ACC112 (cell line): ENCODE results near the gene HID1.

Source experiments
- H2AFZ ChIP-seq: fragments of 200-600 bp; sonication (generic); one replicate; pipeline ENCODE4 v1.6.0; 2017; ENCODE audit warnings: antibody characterized with exemption, low read length; ENCODE audit not compliant: unreplicated experiment
- H3K27ac ChIP-seq: fragments of 200-600 bp; sonication (generic); 2 replicates; pipeline ENCODE4 v1.5.1; 2014; ENCODE audit warnings: low read depth, mild to moderate bottlenecking, antibody characterized with exemption, low read length, moderate library complexity
- H3K27me3 ChIP-seq: fragments of 200-600 bp; sonication (generic); 2 replicates; pipeline ENCODE4 v1.6.1; 2014; ENCODE audit warnings: mild to moderate bottlenecking, antibody characterized with exemption, low read length, moderate library complexity, mixed read lengths; ENCODE audit not compliant: insufficient read depth
- H3K36me3 ChIP-seq: fragments of 200-600 bp; sonication (generic); 2 replicates; pipeline ENCODE4 v1.6.1; 2016; ENCODE audit warnings: mild to moderate bottlenecking, antibody characterized with exemption, low read length, moderate library complexity, mixed read lengths; ENCODE audit not compliant: insufficient read depth
- H3K4me1 ChIP-seq: fragments of 200-600 bp; sonication (generic); one replicate; pipeline ENCODE4 v1.6.1; 2016; ENCODE audit warnings: low read length, mixed read lengths; ENCODE audit not compliant: insufficient read depth, unreplicated experiment, control insufficient read depth
- H3K4me3 ChIP-seq: fragments of 200-600 bp; sonication (generic); 2 replicates; pipeline ENCODE4 v1.5.1; 2014; ENCODE audit warnings: mild to moderate bottlenecking, low read depth, low read length
- H3K79me2 ChIP-seq: fragments of 200-600 bp; sonication (generic); one replicate; pipeline ENCODE4 v1.6.0; 2016; ENCODE audit warnings: low read length; ENCODE audit not compliant: control insufficient read depth, unreplicated experiment, insufficient read depth

The HID1 gene

DNA sequence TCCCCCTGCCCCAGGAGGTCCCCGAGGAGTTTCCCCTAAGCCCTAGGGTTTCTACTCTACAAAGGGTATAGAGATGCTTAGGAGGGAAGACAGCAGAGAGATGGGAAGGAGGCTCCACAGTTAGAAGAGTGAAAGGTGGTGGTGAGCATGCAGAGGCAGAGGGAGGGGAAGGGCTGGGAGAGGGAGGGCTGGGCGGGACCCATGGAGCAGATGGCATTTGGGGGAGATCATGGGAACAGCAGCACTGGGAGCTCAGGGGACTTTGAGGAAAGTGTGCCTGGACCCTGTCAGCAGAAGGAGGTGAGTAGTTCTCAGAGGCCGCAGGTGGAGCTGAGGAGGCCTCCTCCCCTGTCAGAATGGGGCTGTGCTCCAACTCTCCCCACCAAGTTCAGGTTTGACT, 37.5 kb downstream of the HID1 start:
- Histone ChIP-seq H3K36me3 (no peaks in the 10 kb centered on the region), H3K4me3 (no peak overlapping the region), H3K27me3 (peaks cover 86% of the 10 kb centered on the region), H3K27ac (no peak overlapping the region), H2AFZ (no peak overlapping the region), H3K79me2 (no peaks in the 10 kb centered on the region), H3K4me1 (no peaks in the 10 kb centered on the region)

GRCh38 chr17:74930535-74931036, 42.0 kb downstream of the HID1 start:
- H2AFZ ChIP-seq = no peak overlapping the region
- H3K4me1 ChIP-seq = no peaks in the 10 kb centered on the region
- H3K79me2 ChIP-seq = no peaks in the 10 kb centered on the region
- no peaks in the 10 kb centered on the region for H3K36me3 ChIP-seq
- H3K27ac ChIP-seq = no peak overlapping the region
- H3K4me3 ChIP-seq = no peak overlapping the region
- H3K27me3 ChIP-seq = peaks cover 78% of the 10 kb centered on the region

DNA sequence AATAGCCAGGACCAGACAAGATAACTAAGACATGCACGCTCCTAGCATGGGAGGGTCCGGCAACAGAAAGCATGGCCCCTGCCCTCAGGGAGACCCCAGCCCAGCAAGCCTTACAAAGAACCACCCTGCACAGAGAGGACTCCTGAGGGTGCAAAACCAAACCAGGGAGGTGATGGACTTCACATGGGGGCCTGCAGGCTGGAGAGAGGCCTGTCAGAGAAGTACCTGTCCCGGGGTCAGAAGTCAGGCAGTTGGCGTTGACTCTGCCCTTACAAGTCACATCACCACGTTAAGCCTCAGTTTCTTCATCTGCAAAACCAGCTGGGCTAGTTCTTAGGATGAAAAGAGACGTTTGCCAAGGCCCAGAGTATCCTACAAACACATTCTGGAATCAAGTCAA, 43.8 kb downstream of the HID1 start:
- Histone ChIP-seq H2AFZ (no peak overlapping the region), H3K36me3 (no peaks in the 10 kb centered on the region), H3K27me3 (peaks cover 78% of the 10 kb centered on the region), H3K4me3 (no peak overlapping the region), H3K4me1 (no peaks in the 10 kb centered on the region), H3K79me2 (no peaks in the 10 kb centered on the region), H3K27ac (no peak overlapping the region)

GRCh38 chr17:74925242-74925641, 47.3 kb downstream of the HID1 start:
- Histone ChIP-seq H3K27ac (no peak overlapping the region), H3K27me3 (peaks cover 86% of the 10 kb centered on the region), H3K4me3 (no peak overlapping the region)

GRCh38 chr17:74924250-74924948, 48.2 kb downstream of the HID1 start, which contains the start of gene OTOP2:
Gene OTOP2, plus strand, starts transcription at chr17:74924273. Its CDS starts 360 bp downstream, at chr17:74924633.
- peaks cover 93% of the 10 kb centered on the region for H3K27me3 ChIP-seq
- no peak within 1 kb of the TSS for H2AFZ ChIP-seq
- H3K27ac ChIP-seq = no peak within 1 kb of the TSS
- H3K4me3 ChIP-seq = peak within 1 kb of the TSS; percentile 67
- H3K4me1 ChIP-seq = no peaks in the 10 kb centered on the region
- no peaks in the 10 kb centered on the region for H3K79me2 ChIP-seq
- H3K36me3 ChIP-seq = no peaks in the 10 kb centered on the region

More at GRCh38 chr17:74925242-74925641, 47.3 kb downstream of the HID1 start:
- H2AFZ ChIP-seq = no peak overlapping the region
- no peaks in the 10 kb centered on the region for H3K79me2 ChIP-seq
- no peaks in the 10 kb centered on the region for H3K36me3 ChIP-seq
- no peaks in the 10 kb centered on the region for H3K4me1 ChIP-seq

GRCh38 chr17:74923538-74924249, 48.9 kb downstream of the HID1 start:
- no peak overlapping the region for H3K27ac ChIP-seq

GRCh38 chr17:74922694-74923537, 49.6 kb downstream of the HID1 start, which contains the start of gene USH1G:
Gene USH1G, minus strand, starts transcription at chr17:74923255. Its CDS starts 182 bp downstream, at chr17:74923073.
- Histone ChIP-seq H2AFZ (no peak within 1 kb of the TSS), H3K27me3 (peaks cover 81% of the 10 kb centered on the region), H3K4me1 (no peaks in the 10 kb centered on the region), H3K79me2 (no peaks in the 10 kb centered on the region), H3K4me3 (peak within 1 kb of the TSS; percentile 67), H3K27ac (no peak within 1 kb of the TSS), H3K36me3 (no peaks in the 10 kb centered on the region)

More at GRCh38 chr17:74923538-74924249, 48.9 kb downstream of the HID1 start:
- Histone ChIP-seq H3K79me2 (no peaks in the 10 kb centered on the region), H3K27me3 (peaks cover 89% of the 10 kb centered on the region), H2AFZ (no peak overlapping the region), H3K4me3 (peak overlapping the region; percentile 67), H3K4me1 (no peaks in the 10 kb centered on the region), H3K36me3 (no peaks in the 10 kb centered on the region)

DNA sequence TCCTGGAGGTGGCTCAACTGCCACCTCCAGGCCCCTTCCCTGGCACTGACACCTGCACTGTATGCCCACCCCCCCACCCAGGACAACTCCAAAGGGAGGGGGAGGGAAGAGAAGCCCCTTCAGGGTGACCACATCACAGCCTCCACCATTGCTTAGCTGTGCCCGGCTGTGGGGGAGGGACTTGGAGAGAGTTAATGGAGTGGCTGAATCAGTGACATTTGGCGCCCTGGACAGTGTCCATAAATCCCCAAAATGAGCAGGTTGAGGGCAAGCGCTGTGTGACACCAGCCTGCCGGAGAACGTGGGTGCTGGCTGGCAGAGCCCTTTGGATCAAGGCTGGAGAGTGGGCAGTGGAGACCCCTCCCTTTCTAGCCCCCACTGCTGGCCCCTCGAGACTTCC, 50.4 kb downstream of the HID1 start:
- H3K27ac ChIP-seq = no peak overlapping the region
- H2AFZ ChIP-seq = no peak overlapping the region
- H3K4me3 ChIP-seq = no peak overlapping the region
- no peaks in the 10 kb centered on the region for H3K79me2 ChIP-seq
- no peaks in the 10 kb centered on the region for H3K4me1 ChIP-seq
- peaks cover 73% of the 10 kb centered on the region for H3K27me3 ChIP-seq
- H3K36me3 ChIP-seq = no peaks in the 10 kb centered on the region

DNA sequence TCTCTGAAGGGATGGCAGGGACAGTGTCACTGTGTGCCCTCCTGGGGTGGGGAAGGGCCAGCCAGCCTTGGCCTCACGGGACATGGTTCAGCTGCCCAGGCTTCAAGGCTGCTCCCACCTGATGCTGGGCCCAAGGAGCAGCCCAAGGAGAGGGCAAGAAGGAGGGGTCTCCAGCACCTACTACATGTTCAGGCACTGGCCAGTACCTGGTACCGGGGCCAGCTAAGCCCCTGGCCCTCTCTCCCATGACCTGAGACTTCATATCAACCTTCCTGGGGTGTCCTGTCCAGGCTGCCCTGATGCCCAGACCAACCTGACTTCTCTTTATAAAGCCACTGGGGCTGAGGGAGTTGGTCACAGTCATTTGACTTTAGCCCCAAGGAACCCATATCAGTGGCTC, 50.8 kb downstream of the HID1 start:
- Histone ChIP-seq H2AFZ (no peak overlapping the region), H3K27ac (no peak overlapping the region), H3K27me3 (peaks cover 69% of the 10 kb centered on the region), H3K79me2 (no peaks in the 10 kb centered on the region), H3K36me3 (no peaks in the 10 kb centered on the region), H3K4me1 (no peaks in the 10 kb centered on the region), H3K4me3 (no peak overlapping the region)

GRCh38 chr17:74921026-74921681, 51.4 kb downstream of the HID1 start:
- H3K27me3 ChIP-seq = peaks cover 64% of the 10 kb centered on the region
- no peaks in the 10 kb centered on the region for H3K4me1 ChIP-seq
- H3K36me3 ChIP-seq = no peaks in the 10 kb centered on the region
- no peaks in the 10 kb centered on the region for H3K79me2 ChIP-seq
- no peak overlapping the region for H2AFZ ChIP-seq
- no peak overlapping the region for H3K4me3 ChIP-seq
- H3K27ac ChIP-seq = no peak overlapping the region
